ENCODE data around the gene SCIMP.

SCIMP gene

DNA sequence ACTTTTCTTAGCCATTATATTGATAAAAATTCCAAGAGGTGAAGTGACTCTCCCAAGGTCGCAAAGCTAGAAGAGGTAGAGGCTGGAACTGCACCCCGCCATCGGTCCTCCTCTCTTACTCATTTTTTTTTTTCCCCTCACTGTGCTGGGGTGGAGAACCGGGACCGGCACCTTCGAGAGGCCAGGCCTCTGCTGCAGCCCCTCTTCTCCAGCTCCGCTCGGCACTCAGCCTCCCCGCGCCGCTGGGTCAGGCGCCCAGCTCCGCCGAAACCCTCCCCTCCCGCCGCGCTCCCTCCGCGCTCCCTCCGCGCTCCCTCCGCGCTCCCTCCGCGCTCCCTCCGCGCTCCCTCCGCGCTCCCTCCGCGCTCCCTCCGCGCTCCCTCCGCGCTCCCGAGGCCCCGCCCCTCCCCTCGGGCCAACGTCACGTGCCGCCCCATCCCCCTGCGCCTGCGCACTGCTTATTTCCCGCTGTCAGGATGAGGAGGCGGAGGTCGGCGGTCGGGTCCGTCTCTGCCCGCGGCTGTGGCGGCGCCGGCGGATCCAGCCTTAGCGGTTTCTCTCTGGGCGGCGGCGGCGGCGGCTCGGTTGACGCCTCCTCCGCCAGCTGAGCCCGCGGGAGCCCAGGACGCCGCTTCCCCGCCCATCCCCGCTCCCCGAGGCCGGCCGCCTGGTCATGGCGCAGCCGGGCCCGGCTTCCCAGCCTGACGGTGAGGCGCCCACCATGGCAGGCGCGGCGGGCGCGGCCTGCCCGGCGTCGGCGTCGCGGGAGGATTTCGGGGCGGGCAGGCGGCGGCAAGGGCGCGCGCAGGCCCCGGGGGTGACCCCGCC, 47.4 kb upstream of the SCIMP start, which contains the start of gene RABEP1:
RABEP1 (plus strand) TSS at position 471 of the 828 bp plus-strand sequence; CDS start at position 674, 203 bp downstream.
- Histone ChIP-seq H3K9ac (peak within 1 kb of the TSS; percentile 52; the same call in 1 of the 2 replicates), H4K20me1 (ENCODE audit: insufficient read depth) (no peaks in the 10 kb centered on the region), H3K4me3 (IDR thresholded peaks at IDR 0.05; ENCODE audit: insufficient read depth, low read depth, low read length) (no peak within 1 kb of the TSS), H3K27me3 (ENCODE audit: insufficient read depth, low read depth) (no peaks in the 10 kb centered on the region), H3K79me2 (ENCODE audit: insufficient read depth, low read depth) (peaks cover 12% of the 10 kb centered on the region; the same call in 1 of the 2 replicates), H3K36me3 (ENCODE audit: insufficient read depth) (no peaks in the 10 kb centered on the region), H3K4me2 (peak within 1 kb of the TSS; percentile 36; the same call in 1 of the 2 replicates), H3K27ac (peak within 1 kb of the TSS; percentile 47; the same call in 1 of the 2 replicates), H3K4me1 (ENCODE audit: low read depth, poor library complexity, severe bottlenecking) (no peaks in the 10 kb centered on the region), H2AFZ (ENCODE audit: low read depth) (peak within 1 kb of the TSS; percentile 44; the same call in 1 of the 2 replicates)
- TF ChIP-seq, protein P1, sequence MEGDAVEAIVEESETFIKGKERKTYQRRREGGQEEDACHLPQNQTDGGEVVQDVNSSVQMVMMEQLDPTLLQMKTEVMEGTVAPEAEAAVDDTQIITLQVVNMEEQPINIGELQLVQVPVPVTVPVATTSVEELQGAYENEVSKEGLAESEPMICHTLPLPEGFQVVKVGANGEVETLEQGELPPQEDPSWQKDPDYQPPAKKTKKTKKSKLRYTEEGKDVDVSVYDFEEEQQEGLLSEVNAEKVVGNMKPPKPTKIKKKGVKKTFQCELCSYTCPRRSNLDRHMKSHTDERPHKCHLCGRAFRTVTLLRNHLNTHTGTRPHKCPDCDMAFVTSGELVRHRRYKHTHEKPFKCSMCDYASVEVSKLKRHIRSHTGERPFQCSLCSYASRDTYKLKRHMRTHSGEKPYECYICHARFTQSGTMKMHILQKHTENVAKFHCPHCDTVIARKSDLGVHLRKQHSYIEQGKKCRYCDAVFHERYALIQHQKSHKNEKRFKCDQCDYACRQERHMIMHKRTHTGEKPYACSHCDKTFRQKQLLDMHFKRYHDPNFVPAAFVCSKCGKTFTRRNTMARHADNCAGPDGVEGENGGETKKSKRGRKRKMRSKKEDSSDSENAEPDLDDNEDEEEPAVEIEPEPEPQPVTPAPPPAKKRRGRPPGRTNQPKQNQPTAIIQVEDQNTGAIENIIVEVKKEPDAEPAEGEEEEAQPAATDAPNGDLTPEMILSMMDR (conservative IDR thresholded peaks at IDR 0.05; ENCODE audit: low read depth, low read length) = no peak

DNA sequence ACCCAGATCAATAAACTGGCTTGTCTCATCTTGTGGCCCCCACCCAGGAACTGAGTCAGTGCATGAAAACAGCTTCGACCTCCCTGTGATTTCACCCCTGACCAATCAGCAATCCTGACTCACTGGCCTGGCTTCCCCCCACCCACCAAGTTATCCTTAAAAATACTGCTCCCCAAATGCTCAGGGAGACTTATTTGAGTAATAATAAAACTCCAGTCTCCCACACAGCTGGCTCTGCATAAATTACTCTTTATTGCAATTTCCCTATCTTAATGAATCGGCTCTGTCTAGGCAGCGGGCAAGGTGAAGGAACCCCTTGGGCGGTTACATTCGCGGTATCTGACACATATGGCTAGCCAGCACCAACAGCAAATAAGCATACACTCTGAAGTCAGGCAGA, 37.7 kb upstream of the SCIMP start:
- H3K36me3 ChIP-seq (ENCODE audit: insufficient read depth) = no peaks in the 10 kb centered on the region
- H3K4me1 ChIP-seq (ENCODE audit: low read depth, poor library complexity, severe bottlenecking) = no peaks in the 10 kb centered on the region
- no peaks in the 10 kb centered on the region for H3K79me2 ChIP-seq (ENCODE audit: insufficient read depth, low read depth)
- no peak overlapping the region for H3K4me2 ChIP-seq
- TF ChIP-seq, protein P1 (conservative IDR thresholded peaks at IDR 0.05; ENCODE audit: low read depth, low read length) = no peak
- no peak overlapping the region for H3K4me3 ChIP-seq (IDR thresholded peaks at IDR 0.05; ENCODE audit: insufficient read depth, low read depth, low read length)
- no peaks in the 10 kb centered on the region for H4K20me1 ChIP-seq (ENCODE audit: insufficient read depth)
- no peak overlapping the region for H2AFZ ChIP-seq (ENCODE audit: low read depth)
- no peak overlapping the region for H3K27ac ChIP-seq
- H3K9ac ChIP-seq = no peak overlapping the region
- no peaks in the 10 kb centered on the region for H3K27me3 ChIP-seq (ENCODE audit: insufficient read depth, low read depth)

DNA sequence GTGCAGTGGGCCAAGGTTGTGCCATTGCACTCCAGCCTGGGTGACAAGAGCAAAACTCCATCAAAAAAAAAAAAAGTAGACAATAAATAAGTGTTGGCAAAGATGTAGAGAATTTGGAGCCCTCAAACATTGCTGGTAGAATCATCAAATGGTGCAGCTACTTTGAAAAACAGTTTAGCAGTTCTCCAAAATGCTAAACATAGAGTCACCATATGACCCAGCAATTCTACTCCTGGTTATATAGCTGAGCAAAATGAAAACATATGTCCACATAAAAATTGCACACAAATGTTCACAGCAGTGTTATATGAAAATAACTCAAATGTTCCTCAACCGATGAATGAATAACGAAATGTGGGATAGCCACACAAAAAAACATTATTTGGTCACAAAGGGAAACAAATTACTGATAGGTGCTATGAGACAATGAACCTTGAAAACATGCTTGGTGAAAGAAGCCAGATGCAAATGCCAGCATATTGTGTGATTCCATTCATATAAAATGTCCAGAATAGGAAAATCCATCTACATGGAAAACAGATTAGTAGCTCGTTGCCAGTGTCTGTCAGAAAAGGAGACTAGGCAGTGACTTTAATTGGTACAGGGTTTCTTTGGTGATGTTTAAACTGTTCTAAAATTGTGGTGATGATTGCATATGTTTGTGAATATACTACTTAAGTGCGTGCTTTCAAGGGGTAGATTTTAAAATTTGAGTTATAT, 34.7 kb upstream of the SCIMP start:
- Histone ChIP-seq H3K36me3 (ENCODE audit: insufficient read depth) (no peaks in the 10 kb centered on the region), H3K9ac (no peak overlapping the region), H3K79me2 (ENCODE audit: insufficient read depth, low read depth) (no peaks in the 10 kb centered on the region), H2AFZ (ENCODE audit: low read depth) (no peak overlapping the region), H4K20me1 (ENCODE audit: insufficient read depth) (no peaks in the 10 kb centered on the region), H3K4me1 (ENCODE audit: low read depth, poor library complexity, severe bottlenecking) (no peaks in the 10 kb centered on the region), H3K27me3 (ENCODE audit: insufficient read depth, low read depth) (no peaks in the 10 kb centered on the region), H3K4me3 (IDR thresholded peaks at IDR 0.05; ENCODE audit: insufficient read depth, low read depth, low read length) (no peak overlapping the region), H3K4me2 (no peak overlapping the region), H3K27ac (no peak overlapping the region)
- TF ChIP-seq, protein P1 (conservative IDR thresholded peaks at IDR 0.05; ENCODE audit: low read depth, low read length) = no peak

DNA sequence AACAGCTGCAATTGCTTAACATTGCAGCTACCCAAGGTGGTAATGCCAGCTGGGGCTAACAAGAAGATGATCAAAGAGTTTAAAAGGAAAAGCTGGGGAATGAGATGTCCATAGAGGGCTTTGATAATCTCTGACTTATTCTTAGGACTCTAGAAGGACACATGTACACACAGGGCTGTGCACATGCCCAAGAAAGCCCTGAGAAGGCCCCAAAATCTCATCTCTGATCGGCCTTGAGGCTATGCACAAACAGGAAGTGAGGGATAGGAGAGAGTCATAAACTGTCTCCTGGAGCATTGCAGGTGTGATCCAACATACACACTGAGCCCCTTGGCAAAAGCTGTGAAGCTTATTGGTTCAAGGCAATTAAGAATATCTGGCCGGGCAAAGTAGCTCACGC, 30.2 kb upstream of the SCIMP start:
- TF ChIP-seq, protein P1 (conservative IDR thresholded peaks at IDR 0.05; ENCODE audit: low read depth, low read length) = no peak
- no peaks in the 10 kb centered on the region for H4K20me1 ChIP-seq (ENCODE audit: insufficient read depth)
- H3K36me3 ChIP-seq (ENCODE audit: insufficient read depth) = no peaks in the 10 kb centered on the region
- no peak overlapping the region for H2AFZ ChIP-seq (ENCODE audit: low read depth)
- H3K27ac ChIP-seq = no peak overlapping the region
- H3K4me3 ChIP-seq (IDR thresholded peaks at IDR 0.05; ENCODE audit: insufficient read depth, low read depth, low read length) = no peak overlapping the region
- no peaks in the 10 kb centered on the region for H3K27me3 ChIP-seq (ENCODE audit: insufficient read depth, low read depth)
- no peaks in the 10 kb centered on the region for H3K79me2 ChIP-seq (ENCODE audit: insufficient read depth, low read depth)
- no peak overlapping the region for H3K9ac ChIP-seq
- no peak overlapping the region for H3K4me2 ChIP-seq
- no peaks in the 10 kb centered on the region for H3K4me1 ChIP-seq (ENCODE audit: low read depth, poor library complexity, severe bottlenecking)

Data from KMS-11 (cell line).